Smooth muscle cell (in vitro differentiated cells): ENCODE results near the gene AFMID. TPM values are rescaled to one million over a fixed set of nuclear protein-coding genes. Genes with fewer than 3 reads are reported as not detected.

Source experiments
- DNase-seq: peaks from one replicate; lab custom pipeline; 2025; ENCODE audit not compliant: unreplicated experiment; lab: John Stamatoyannopoulos, UW
- H2AFZ ChIP-seq: fragments of 200-600 bp; sonication (generic); 2 replicates; pipeline ENCODE4 v1.6.0; 2016; ENCODE audit warnings: antibody characterized with exemption, low read depth, mild to moderate bottlenecking
- H3F3A ChIP-seq: fragments of 200-600 bp; sonication (generic); 2 replicates; pipeline ENCODE4 v1.6.0; 2017; ENCODE audit warnings: antibody characterized with exemption, low read depth
- H3K27ac ChIP-seq: fragments of 200-600 bp; sonication (generic); 2 replicates; pipeline ENCODE4 v1.5.1; 2016; ENCODE audit warnings: low read depth, mild to moderate bottlenecking
- H3K27me3 ChIP-seq: fragments of 200-600 bp; sonication (generic); 2 replicates; pipeline ENCODE4 v1.6.1; 2016; ENCODE audit warnings: low read depth, mild to moderate bottlenecking
- H3K36me3 ChIP-seq: fragments of 200-600 bp; sonication (generic); 2 replicates; pipeline ENCODE4 v1.5.1; 2016; ENCODE audit warnings: low read depth
- H3K4me1 ChIP-seq: fragments of 200-600 bp; sonication (generic); 2 replicates; pipeline ENCODE4 v1.5.1; 2016; ENCODE audit warnings: low read depth
- H3K4me2 ChIP-seq: fragments of 200-600 bp; sonication (generic); 2 replicates; pipeline ENCODE4 v1.6.0; 2016; ENCODE audit warnings: mild to moderate bottlenecking
- H3K4me3 ChIP-seq: fragments of 200-600 bp; sonication (generic); 2 replicates; pipeline ENCODE4 v1.5.1; 2016; ENCODE audit warnings: mild to moderate bottlenecking
- H3K79me2 ChIP-seq: fragments of 200-600 bp; sonication (generic); 2 replicates; pipeline ENCODE4 v1.6.0; 2016; ENCODE audit warnings: low read depth, mild to moderate bottlenecking
- H3K9ac ChIP-seq: fragments of 200-600 bp; sonication (generic); 2 replicates; pipeline ENCODE4 v1.6.0; 2016; ENCODE audit warnings: low read depth
- H3K9me3 ChIP-seq: fragments of 200-600 bp; sonication (generic); replicated peaks from 2 replicates; pipeline ENCODE4 v1.5.1; 2016; ENCODE audit warnings: low read depth
- H4K20me1 ChIP-seq: fragments of 200-600 bp; sonication (generic); 2 replicates; pipeline ENCODE4 v1.6.0; 2016; ENCODE audit warnings: low read depth
- WGBS: methylation state at CpG from one replicate; pipeline ENCODE4 v1.1.7; 2016; ENCODE audit warnings: low lambda C conversion rate; 5-methylcytosine and 5-hydroxymethylcytosine counted together
- polyA plus RNA-seq: library from polyadenylated mRNA; unstranded; fragments of >200 nt; fragmentation: Nextera tagmentation; extraction: Ambion mirVana; gene quantifications from 2 replicates; pipeline ENCODE4 v1.2.1, GENCODE V29; 2016
- total RNA-seq: library from RNA; depleted of rRNA; stranded (reverse); fragments of >200 nt; gene quantifications from 2 replicates; pipeline ENCODE4 v1.2.3, GENCODE V29; 2014
- TF ChIP-seq, protein P1 (sequence below): fragments of 200-600 bp; sonication (generic); IDR thresholded peaks from 2 replicates; pipeline ENCODE4 v1.5.1; 2017; ENCODE audit warnings: borderline replicate concordance, mild to moderate bottlenecking, antibody characterized with exemption; ENCODE audit not compliant: insufficient read depth, poor library complexity, severe bottlenecking

The AFMID gene
- total and polyA plus RNA-seq, 2 experiments from 2014 or later: 10.0 to 64.9 TPM

GRCh38 chr17:78239489-78239931, 52.3 kb downstream of the AFMID start:
- Histone ChIP-seq H3K4me3 (no peak overlapping the region), H3K27me3 (no peaks in the 10 kb centered on the region), H3K79me2 (no peaks in the 10 kb centered on the region), H3F3A (no peaks in the 10 kb centered on the region), H3K4me2 (no peak overlapping the region), H3K36me3 (no peaks in the 10 kb centered on the region), H3K9me3 (no peaks in the 10 kb centered on the region), H3K4me1 (no peaks in the 10 kb centered on the region), H3K9ac (no peak overlapping the region), H4K20me1 (no peaks in the 10 kb centered on the region), H3K27ac (no peak overlapping the region), H2AFZ (no peak overlapping the region)
- TF ChIP-seq, protein P1, sequence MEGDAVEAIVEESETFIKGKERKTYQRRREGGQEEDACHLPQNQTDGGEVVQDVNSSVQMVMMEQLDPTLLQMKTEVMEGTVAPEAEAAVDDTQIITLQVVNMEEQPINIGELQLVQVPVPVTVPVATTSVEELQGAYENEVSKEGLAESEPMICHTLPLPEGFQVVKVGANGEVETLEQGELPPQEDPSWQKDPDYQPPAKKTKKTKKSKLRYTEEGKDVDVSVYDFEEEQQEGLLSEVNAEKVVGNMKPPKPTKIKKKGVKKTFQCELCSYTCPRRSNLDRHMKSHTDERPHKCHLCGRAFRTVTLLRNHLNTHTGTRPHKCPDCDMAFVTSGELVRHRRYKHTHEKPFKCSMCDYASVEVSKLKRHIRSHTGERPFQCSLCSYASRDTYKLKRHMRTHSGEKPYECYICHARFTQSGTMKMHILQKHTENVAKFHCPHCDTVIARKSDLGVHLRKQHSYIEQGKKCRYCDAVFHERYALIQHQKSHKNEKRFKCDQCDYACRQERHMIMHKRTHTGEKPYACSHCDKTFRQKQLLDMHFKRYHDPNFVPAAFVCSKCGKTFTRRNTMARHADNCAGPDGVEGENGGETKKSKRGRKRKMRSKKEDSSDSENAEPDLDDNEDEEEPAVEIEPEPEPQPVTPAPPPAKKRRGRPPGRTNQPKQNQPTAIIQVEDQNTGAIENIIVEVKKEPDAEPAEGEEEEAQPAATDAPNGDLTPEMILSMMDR: no peak
- DNase-seq: no peak
- whole genome bisulfite sequencing: 93% methylated on average over 9 of the region's 9 CpGs

GRCh38 chr17:78240012-78240655, 53.0 kb downstream of the AFMID start:
- no peaks in the 10 kb centered on the region for H3K79me2 ChIP-seq
- H3K9me3 ChIP-seq: no peaks in the 10 kb centered on the region
- no peak overlapping the region for H3K27ac ChIP-seq
- WGBS: 86% methylated on average over 12 of the region's 12 CpGs
- no peaks in the 10 kb centered on the region for H3F3A ChIP-seq
- no peaks in the 10 kb centered on the region for H4K20me1 ChIP-seq
- TF ChIP-seq, protein P1: no peak
- no peaks in the 10 kb centered on the region for H3K4me1 ChIP-seq
- H3K4me2 ChIP-seq: no peak overlapping the region
- no peak overlapping the region for H2AFZ ChIP-seq
- no peak overlapping the region for H3K4me3 ChIP-seq
- no peak overlapping the region for H3K9ac ChIP-seq
- no peaks in the 10 kb centered on the region for H3K36me3 ChIP-seq
- DNase-seq: no peak
- no peaks in the 10 kb centered on the region for H3K27me3 ChIP-seq

- H3K9ac ChIP-seq: no peak overlapping the region
- H3K27me3 ChIP-seq: no peaks in the 10 kb centered on the region
- no peak overlapping the region for H3K27ac ChIP-seq
These were observed 53.7 kb downstream of the AFMID start for GRCh38 chr17:78240839-78241238.

More at GRCh38 chr17:78240839-78241238, 53.7 kb downstream of the AFMID start:
- Histone ChIP-seq H3K4me2 (no peak overlapping the region), H3K4me1 (no peaks in the 10 kb centered on the region), H3K4me3 (no peak overlapping the region), H3K79me2 (no peaks in the 10 kb centered on the region), H3F3A (no peaks in the 10 kb centered on the region), H4K20me1 (no peaks in the 10 kb centered on the region), H3K9me3 (no peaks in the 10 kb centered on the region), H3K36me3 (no peaks in the 10 kb centered on the region), H2AFZ (no peak overlapping the region)
- no peak for DNase-seq
- TF ChIP-seq, protein P1: no peak
- WGBS: 90% methylated on average over 9 of the region's 9 CpGs
